Neutrophil (primary cell): ENCODE data around the gene PADI1.

ENCODE experiments used
- H3K27ac ChIP-seq: fragments of 200-600 bp; sonication (generic); 2 replicates; pipeline ENCODE4 v1.5.1; 2016; ENCODE audit warnings: mild to moderate bottlenecking, moderate library complexity
- H3K27me3 ChIP-seq: fragments of 200-600 bp; sonication (generic); 2 replicates; pipeline ENCODE4 v1.6.0; 2016; ENCODE audit warnings: mild to moderate bottlenecking
- H3K36me3 ChIP-seq: fragments of 200-600 bp; sonication (generic); 2 replicates; pipeline ENCODE4 v1.5.1; 2017
- H3K4me1 ChIP-seq, 2 experiments: fragments of 200-600 bp in 1 of 2; sonication (generic) in 1 of 2; 1 replicate in 1 of 2; 2 replicates in 1 of 2; pipeline versions ENCODE4 v1.5.1 to v1.6.1; 2013 to 2016; ENCODE audit warnings: low read depth in 1 of 2, low read length in 1 of 2, mild to moderate bottlenecking in 1 of 2, moderate library complexity in 1 of 2; ENCODE audit not compliant: control insufficient read depth in 1 of 2, insufficient read depth in 1 of 2
- H3K4me3 ChIP-seq, 2 experiments: fragments of 200-600 bp in 1 of 2; sonication (generic) in 1 of 2; 1 replicate in 1 of 2; 2 replicates in 1 of 2; pipeline ENCODE4 v1.5.1; 2013 to 2016; ENCODE audit warnings: low read depth in 1 of 2, low read length in 1 of 2, mild to moderate bottlenecking in 1 of 2, moderate library complexity in 1 of 2
- H3K9me3 ChIP-seq: fragments of 200-600 bp; sonication (generic); 2 replicates; pipeline ENCODE4 v1.5.1; 2016
- TF ChIP-seq, protein P1 (sequence below): fragments of 200-600 bp; sonication (generic); IDR thresholded peaks from 2 replicates; pipeline ENCODE4 v1.5.1; 2016; ENCODE audit warnings: antibody characterized with exemption

The PADI1 gene

GRCh38 chr1:17167041-17167785 is 37.7 kb upstream of the PADI1 start:
- Histone ChIP-seq H3K27me3 (peaks cover 5% of the 10 kb centered on the region), H3K27ac (no peak overlapping the region), H3K4me3 (no peak overlapping the region), H3K4me1 (no peaks in the 10 kb centered on the region), H3K36me3 (no peaks in the 10 kb centered on the region), H3K9me3 (no peaks in the 10 kb centered on the region)
- TF ChIP-seq, protein P1, sequence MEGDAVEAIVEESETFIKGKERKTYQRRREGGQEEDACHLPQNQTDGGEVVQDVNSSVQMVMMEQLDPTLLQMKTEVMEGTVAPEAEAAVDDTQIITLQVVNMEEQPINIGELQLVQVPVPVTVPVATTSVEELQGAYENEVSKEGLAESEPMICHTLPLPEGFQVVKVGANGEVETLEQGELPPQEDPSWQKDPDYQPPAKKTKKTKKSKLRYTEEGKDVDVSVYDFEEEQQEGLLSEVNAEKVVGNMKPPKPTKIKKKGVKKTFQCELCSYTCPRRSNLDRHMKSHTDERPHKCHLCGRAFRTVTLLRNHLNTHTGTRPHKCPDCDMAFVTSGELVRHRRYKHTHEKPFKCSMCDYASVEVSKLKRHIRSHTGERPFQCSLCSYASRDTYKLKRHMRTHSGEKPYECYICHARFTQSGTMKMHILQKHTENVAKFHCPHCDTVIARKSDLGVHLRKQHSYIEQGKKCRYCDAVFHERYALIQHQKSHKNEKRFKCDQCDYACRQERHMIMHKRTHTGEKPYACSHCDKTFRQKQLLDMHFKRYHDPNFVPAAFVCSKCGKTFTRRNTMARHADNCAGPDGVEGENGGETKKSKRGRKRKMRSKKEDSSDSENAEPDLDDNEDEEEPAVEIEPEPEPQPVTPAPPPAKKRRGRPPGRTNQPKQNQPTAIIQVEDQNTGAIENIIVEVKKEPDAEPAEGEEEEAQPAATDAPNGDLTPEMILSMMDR: no peak

- no peaks in the 10 kb centered on the region for H3K36me3 ChIP-seq
- no peaks in the 10 kb centered on the region for H3K9me3 ChIP-seq
- no peaks in the 10 kb centered on the region for H3K4me1 ChIP-seq
- H3K27me3 ChIP-seq: peaks cover 5% of the 10 kb centered on the region
- TF ChIP-seq, protein P1: no peak
- H3K4me3 ChIP-seq: no peak overlapping the region
- H3K27ac ChIP-seq: no peak overlapping the region
Observed at GRCh38 chr1:17167786-17168090, 37.2 kb upstream of the PADI1 start.

DNA sequence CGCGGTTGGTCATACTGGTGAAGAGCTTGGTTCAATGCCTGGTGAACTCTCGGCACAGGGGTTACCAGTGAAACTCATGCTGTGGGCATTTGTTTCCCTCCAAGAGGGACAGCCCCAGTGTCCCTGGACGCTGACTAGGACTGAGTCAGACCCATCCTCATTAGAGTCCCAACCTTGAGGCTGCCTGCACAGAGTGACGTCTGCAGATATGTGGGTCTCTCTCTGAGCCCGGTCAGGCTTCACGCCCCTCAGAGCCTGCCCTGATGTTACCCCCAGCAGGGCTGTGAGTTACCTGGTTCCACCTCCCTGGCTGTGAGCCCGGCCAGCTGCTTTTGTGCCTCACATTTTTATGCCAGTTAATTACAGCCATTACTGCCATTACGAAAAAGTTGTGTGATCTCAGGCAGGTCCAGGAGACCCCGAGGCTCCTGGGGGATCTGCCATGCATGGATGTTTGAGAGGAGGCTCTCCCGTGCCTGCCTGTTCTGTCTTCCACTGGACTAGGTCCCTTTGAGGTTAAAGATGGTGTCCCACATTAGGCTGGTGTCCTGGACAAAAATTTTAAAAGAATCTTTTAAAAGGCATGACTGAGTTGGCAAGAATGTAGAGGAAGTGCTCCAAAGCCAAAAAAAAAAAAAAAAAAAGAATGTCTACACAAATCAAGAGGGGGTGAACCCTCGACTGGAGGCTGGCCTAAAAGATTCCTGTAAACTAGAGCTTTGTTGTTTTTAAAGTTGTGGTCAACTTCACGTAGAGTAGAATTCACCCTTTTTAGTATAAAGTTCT is 36.6 kb upstream of the PADI1 start:
- Histone ChIP-seq H3K27me3 (peaks cover 5% of the 10 kb centered on the region), H3K27ac (no peak overlapping the region)
- TF ChIP-seq, protein P1: no peak

DNA sequence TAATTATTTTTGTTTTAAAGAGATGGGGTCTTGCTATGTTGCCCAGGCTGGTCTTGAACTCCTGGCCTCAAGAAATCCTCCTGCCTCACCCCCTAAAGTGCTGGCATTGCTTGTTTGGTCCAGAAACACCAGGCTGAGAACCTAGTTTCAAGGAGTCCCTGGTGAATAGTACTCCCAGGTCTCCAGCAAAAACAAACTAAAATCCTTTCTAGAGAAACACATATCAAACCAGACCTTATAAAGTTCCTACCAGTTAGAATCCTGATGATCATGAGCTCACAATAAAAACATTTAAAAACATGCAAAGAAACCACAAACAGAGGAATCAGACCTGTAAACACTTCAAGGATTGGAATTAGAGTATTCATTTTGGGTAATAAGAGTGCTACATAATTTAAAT is 34.4 kb upstream of the PADI1 start:
- H3K27me3 ChIP-seq: peaks cover 5% of the 10 kb centered on the region
- H3K36me3 ChIP-seq: no peaks in the 10 kb centered on the region
- H3K27ac ChIP-seq: no peak overlapping the region
- TF ChIP-seq, protein P1: no peak
- H3K4me3 ChIP-seq: no peak overlapping the region
- H3K4me1 ChIP-seq: no peaks in the 10 kb centered on the region
- no peaks in the 10 kb centered on the region for H3K9me3 ChIP-seq

More for the DNA sequence above, 36.6 kb upstream of the PADI1 start:
- no peak overlapping the region for H3K4me3 ChIP-seq
- no peaks in the 10 kb centered on the region for H3K9me3 ChIP-seq
- no peaks in the 10 kb centered on the region for H3K36me3 ChIP-seq
- no peaks in the 10 kb centered on the region for H3K4me1 ChIP-seq

DNA sequence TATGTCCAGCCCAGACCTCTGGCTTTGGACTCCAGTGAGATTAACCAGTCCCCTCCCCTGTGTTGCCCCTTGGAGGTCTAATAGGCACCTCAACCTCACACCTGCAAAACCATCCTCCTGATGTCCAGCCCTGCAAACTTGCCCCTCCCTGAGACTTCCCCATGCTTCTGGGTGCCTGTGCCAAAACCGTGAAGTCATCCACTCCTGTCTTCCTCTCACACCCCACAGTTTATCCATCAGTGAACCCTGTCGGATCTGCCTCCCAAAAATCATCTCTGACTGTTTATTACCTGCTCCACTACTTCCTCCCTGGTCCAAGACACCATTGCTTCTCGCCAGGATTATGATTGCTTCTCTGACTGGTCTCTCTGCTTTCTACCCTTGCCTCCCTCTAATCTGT is 31.7 kb upstream of the PADI1 start:
- Histone ChIP-seq H3K36me3 (no peaks in the 10 kb centered on the region), H3K9me3 (no peaks in the 10 kb centered on the region), H3K27ac (no peak overlapping the region), H3K4me3 (no peak overlapping the region), H3K4me1 (peaks cover 12 to 14% of the 10 kb centered on the region in 2 experiments), H3K27me3 (no peaks in the 10 kb centered on the region)
- TF ChIP-seq, protein P1: no peak
